Prostate gland (tissue), 2 donors: ENCODE results near the gene ANTKMT.

ENCODE experiments used
- POLR2A ChIP-seq: fragments of 450-650 bp; IDR thresholded peaks from one replicate; pipeline ENCODE4 v1.6.1; 2016; ENCODE audit warnings: antibody characterized with exemption, mild to moderate bottlenecking
- POLR2AphosphoS5 ChIP-seq: sonication (generic); formaldehyde crosslinking; IDR thresholded peaks from one replicate; pipeline ENCODE4 v1.6.1; 2017; ENCODE audit warnings: antibody characterized with exemption
- TF ChIP-seq, protein P1 (sequence below), 4 experiments: fragments of 200-600 bp in 2 of 4; fragments of 450-650 bp in 2 of 4; sonication (generic) in 2 of 4; IDR thresholded peaks; 1 replicate in 3 of 4; 2 replicates in 1 of 4; pipeline ENCODE4 v1.5.1; 2016 to 2019; ENCODE audit warnings: antibody characterized with exemption in 4 of 4, mild to moderate bottlenecking in 2 of 4, moderate library complexity in 2 of 4

DNA sequence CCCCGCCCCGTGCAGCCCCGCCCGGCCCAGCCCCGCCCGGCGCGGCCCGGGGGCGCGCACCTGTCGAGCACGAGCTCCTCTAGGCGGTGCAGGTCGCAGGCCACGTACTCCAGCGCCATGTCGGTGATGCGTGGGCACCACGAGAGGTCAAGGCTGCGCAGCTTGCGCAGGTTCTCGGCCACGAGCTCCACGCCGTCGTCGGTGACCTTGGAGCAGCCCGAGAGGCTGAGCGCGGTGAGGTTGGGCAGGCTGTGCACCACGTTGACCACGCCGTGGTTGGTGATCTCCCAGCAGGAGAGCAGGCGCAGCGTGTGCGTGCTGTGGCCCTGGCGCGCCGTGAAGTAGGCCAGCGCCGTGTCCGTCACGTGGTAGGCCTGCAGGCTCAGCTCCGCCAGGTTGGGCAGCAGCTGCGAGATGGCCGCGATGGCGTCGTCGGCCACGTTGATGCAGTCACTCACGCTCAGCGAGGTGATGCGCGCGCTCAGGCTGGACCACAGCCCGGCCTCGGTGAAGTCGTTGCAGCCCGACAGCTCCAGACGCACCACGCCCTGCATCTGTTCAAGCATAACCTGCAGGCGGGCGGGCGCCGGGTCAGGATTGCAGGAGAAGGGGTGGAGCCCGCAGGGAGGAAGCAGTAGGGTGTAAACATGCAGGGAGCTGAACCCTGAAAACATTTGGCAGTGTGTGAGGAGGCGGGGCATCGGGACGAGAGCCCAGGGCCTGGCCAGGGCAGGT, 25.4 kb upstream of the ANTKMT start:
- TF ChIP-seq, protein P1, sequence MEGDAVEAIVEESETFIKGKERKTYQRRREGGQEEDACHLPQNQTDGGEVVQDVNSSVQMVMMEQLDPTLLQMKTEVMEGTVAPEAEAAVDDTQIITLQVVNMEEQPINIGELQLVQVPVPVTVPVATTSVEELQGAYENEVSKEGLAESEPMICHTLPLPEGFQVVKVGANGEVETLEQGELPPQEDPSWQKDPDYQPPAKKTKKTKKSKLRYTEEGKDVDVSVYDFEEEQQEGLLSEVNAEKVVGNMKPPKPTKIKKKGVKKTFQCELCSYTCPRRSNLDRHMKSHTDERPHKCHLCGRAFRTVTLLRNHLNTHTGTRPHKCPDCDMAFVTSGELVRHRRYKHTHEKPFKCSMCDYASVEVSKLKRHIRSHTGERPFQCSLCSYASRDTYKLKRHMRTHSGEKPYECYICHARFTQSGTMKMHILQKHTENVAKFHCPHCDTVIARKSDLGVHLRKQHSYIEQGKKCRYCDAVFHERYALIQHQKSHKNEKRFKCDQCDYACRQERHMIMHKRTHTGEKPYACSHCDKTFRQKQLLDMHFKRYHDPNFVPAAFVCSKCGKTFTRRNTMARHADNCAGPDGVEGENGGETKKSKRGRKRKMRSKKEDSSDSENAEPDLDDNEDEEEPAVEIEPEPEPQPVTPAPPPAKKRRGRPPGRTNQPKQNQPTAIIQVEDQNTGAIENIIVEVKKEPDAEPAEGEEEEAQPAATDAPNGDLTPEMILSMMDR (IDR thresholded peaks at IDR 0.05), result peak in 1 of 4 experiments; percentile 2
- no peak for TF ChIP-seq POLR2A
- no peak for TF ChIP-seq POLR2AphosphoS5
